ENCODE measurements around the gene MTG2. TPM values are rescaled to one million over a fixed set of nuclear protein-coding genes. Genes with fewer than 3 reads are reported as not detected.

MTG2 gene
- total and polyA plus RNA-seq, 2 experiments from 2014 or later: 11.3 to 11.7 TPM

GRCh38 chr20:62159052-62159451 lies 23.8 kb upstream of the MTG2 start:
- DNase-seq (ENCODE audit: low spot score): no peak
- Histone ChIP-seq H3F3A (replicated peaks; ENCODE audit: low read depth) (peaks cover 8% of the 10 kb centered on the region; the same call in 1 of the 2 replicates), H3K79me2 (replicated peaks; ENCODE audit: insufficient read depth) (peaks cover 46% of the 10 kb centered on the region), H3K27ac (ENCODE audit: low read depth) (no peak overlapping the region), H3K27me3 (ENCODE audit: insufficient read depth) (no peaks in the 10 kb centered on the region), H2AFZ (no peak overlapping the region), H3K9me2 (ENCODE audit: insufficient read depth) (no peaks in the 10 kb centered on the region), H3K36me3 (ENCODE audit: insufficient read depth) (peaks cover 9% of the 10 kb centered on the region; the same call in 1 of the 2 replicates), H3K4me1 (ENCODE audit: insufficient read depth) (peaks cover 23% of the 10 kb centered on the region), H3K4me3 (no peak overlapping the region), H4K20me1 (replicated peaks; ENCODE audit: insufficient read depth) (peaks cover 23% of the 10 kb centered on the region), H3K4me2 (no peak overlapping the region)
- H3K4me1 Mint-ChIP-seq: peaks cover 24% of the 10 kb centered on the region
- no peaks in the 10 kb centered on the region for H3K9me3 Mint-ChIP-seq
- H3K36me3 Mint-ChIP-seq (ENCODE audit: low read depth): peaks cover 41% of the 10 kb centered on the region
- no peak for ATAC-seq
- TF ChIP-seq EZH2phosphoT487 (IDR thresholded peaks at IDR 0.05; ENCODE audit: unreplicated experiment): no peak
- TF ChIP-seq ZNF331 (CRISPR knock-in tag; IDR thresholded peaks at IDR 0.05; ENCODE audit: low read depth): no peak
- TF ChIP-seq STAT1 (IDR thresholded peaks at IDR 0.05; ENCODE audit: unreplicated experiment): no peak
- no peak for TF ChIP-seq NANOG (IDR thresholded peaks at IDR 0.05; ENCODE audit: borderline replicate concordance)
- no peak for TF ChIP-seq CTCF (conservative IDR thresholded peaks at IDR 0.05; ENCODE audit: low read depth in 2 of 2)
- TF ChIP-seq EZH2 (IDR thresholded peaks at IDR 0.05; ENCODE audit: low read depth, unreplicated experiment): no peak
- no peak for TF ChIP-seq ETS1 (IDR thresholded peaks at IDR 0.05)
- TF ChIP-seq JUNB (IDR thresholded peaks at IDR 0.05; ENCODE audit: unreplicated experiment): no peak
- TF ChIP-seq POLR2AphosphoS5 (IDR thresholded peaks at IDR 0.05; ENCODE audit: low read depth): no peak
- no peak for TF ChIP-seq ZNF462 (CRISPR knock-in tag; IDR thresholded peaks at IDR 0.05)
- no peak for TF ChIP-seq REST (IDR thresholded peaks at IDR 0.05; ENCODE audit: unreplicated experiment)
- no peak for TF ChIP-seq ZNF114 (CRISPR knock-in tag; IDR thresholded peaks at IDR 0.05)
- TF ChIP-seq CREB1 (CRISPR knock-in tag; IDR thresholded peaks at IDR 0.05; ENCODE audit: low read depth): no peak
- peaks cover 6% of the 10 kb centered on the region for H3K27me3 Mint-ChIP-seq (ENCODE audit: insufficient read depth, low read depth, poor library complexity)
- H3K4me3 Mint-ChIP-seq: no peak overlapping the region
- no peak overlapping the region for H3K27ac Mint-ChIP-seq

Data from GM23338 (cell line).